Heart left ventricle (tissue), 13 donors: ENCODE measurements around the gene RPL6.

ENCODE experiments used
- POLR2A ChIP-seq, 2 donors: fragments of 450-650 bp; IDR thresholded peaks; one replicate each; pipeline ENCODE4 v1.6.1; 2017; ENCODE audit warnings: antibody characterized with exemption in 2 of 2, mild to moderate bottlenecking in 2 of 2, moderate library complexity in 2 of 2
- TF ChIP-seq, protein P1 (sequence below), 12 donors: fragments of 200-600 bp; sonication (generic) in 4 of 12; IDR thresholded peaks; one replicate each; pipeline versions ENCODE4 v1.5.0 to v1.8.0; 2018 to 2022; ENCODE audit warnings: antibody characterized with exemption in 12 of 12, mild to moderate bottlenecking in 5 of 12
- donor health status: ischemic (EF 13 %, LVEDD 7.1; RV severe dilation, severe dysfunction).
- donor health status: DM: no; HTN: yes; CAD: no.
- donor health status: DM: no; HTN: no; CAD: no.
- donor health status: ischemic (EF 25% LVEDD 6.9; RV normal size, moderate dysfunction).
- donor health status: ischemic (EF 25% LVEDD 5.7; RV mildly dilated, moderate dysfunction).
- donor health status: ischemic (EF 35%, LVEDD 5.7; RV mildly dilated, moderate dysfunction).
- donor health status: nonischemic (EF 11% LVEDD 7.7; RV severe dilation, severe dysfunction).
- donor health status: DM: yes; HTN: yes; CAD: no.
- donor health status: PGD.
- donor health status: ischemic (EF 29% LVEDD 5.4; RV normal size, mild dysfunction).
- donor health status: nonischemic (EF 23%, LVEDD 6.1; RV moderate dilation, normal function).

DNA sequence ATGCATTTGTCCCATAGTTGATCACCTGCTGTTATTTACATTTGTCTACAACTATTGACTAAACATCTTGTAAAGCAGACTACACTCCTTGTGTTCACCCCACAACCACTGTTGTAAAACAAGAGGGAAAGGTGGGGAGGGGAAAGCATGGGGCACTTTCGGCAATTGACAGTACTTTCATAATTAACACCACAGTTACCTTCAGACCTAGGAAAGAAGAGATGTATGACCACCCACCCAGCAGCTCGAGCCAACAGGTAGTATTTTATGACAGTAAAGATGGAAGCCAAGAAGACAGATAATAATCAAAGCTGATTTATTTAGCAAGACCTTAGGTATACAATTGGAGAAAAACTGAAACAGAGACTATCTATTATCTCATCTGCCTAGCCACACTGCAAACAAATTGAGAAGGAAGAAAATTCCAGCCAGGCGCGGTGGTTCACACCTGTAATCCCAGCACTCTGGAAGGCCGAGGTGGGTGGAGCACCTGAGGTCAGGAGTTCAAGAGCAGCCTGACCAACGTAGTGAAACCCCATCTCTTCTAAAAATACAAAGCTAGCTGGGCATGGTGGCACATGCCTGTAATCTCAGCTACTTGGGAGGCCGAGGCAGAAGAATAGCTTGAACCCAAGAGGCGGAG is 38.4 kb downstream of the RPL6 start:
- TF ChIP-seq, protein P1, sequence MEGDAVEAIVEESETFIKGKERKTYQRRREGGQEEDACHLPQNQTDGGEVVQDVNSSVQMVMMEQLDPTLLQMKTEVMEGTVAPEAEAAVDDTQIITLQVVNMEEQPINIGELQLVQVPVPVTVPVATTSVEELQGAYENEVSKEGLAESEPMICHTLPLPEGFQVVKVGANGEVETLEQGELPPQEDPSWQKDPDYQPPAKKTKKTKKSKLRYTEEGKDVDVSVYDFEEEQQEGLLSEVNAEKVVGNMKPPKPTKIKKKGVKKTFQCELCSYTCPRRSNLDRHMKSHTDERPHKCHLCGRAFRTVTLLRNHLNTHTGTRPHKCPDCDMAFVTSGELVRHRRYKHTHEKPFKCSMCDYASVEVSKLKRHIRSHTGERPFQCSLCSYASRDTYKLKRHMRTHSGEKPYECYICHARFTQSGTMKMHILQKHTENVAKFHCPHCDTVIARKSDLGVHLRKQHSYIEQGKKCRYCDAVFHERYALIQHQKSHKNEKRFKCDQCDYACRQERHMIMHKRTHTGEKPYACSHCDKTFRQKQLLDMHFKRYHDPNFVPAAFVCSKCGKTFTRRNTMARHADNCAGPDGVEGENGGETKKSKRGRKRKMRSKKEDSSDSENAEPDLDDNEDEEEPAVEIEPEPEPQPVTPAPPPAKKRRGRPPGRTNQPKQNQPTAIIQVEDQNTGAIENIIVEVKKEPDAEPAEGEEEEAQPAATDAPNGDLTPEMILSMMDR (IDR thresholded peaks at IDR 0.05): no peak
- TF ChIP-seq POLR2A (IDR thresholded peaks at IDR 0.05): no peak
